Right renal cortex interstitium (tissue), 3 donors: ENCODE results near the gene DFFB. TPM values are rescaled to one million over a fixed set of nuclear protein-coding genes. Genes with fewer than 3 reads are reported as not detected.
"Not testable (repeated sequence)": the region's sequence is repeated elsewhere in the genome, so short reads cannot be mapped to it uniquely, and the experiment has no call there.

Experiments
- DNase-seq, 3 donors: peaks; one replicate each; pipeline ENCODE4 v3.0.0-alpha.2; 2013; ENCODE audit warnings: low read depth in 3 of 3, low spot score in 2 of 3
- polyA plus RNA-seq, 3 donors: library from polyadenylated mRNA; unstranded; fragments of 120-200 nt; gene quantifications; one replicate each; pipeline ENCODE4 v1.2.1, GENCODE V29; 2013; ENCODE audit not compliant: insufficient read length in 3 of 3

DFFB gene
- polyA plus RNA-seq: 1 to 10 TPM; 6.3 to 8.2 (median 6.4) TPM

- peak; percentile 82 to 90 (median 88) for DNase-seq
These were observed at the start of gene DFFB, which contains the start of gene CEP104 for GRCh38 chr1:3856923-3857790. DFFB (plus strand) TSS chr1:3857476; CDS start chr1:3857604, 128 bp downstream. CEP104 (minus strand) TSS chr1:3857211; CDS start chr1:3852407, 4,804 bp downstream.

- no peak for DNase-seq
These were observed 49.5 kb upstream of the DFFB start for GRCh38 chr1:3807769-3808168.

- DNase-seq: no peak
These were observed 47.6 kb upstream of the DFFB start for GRCh38 chr1:3809680-3810079.

GRCh38 chr1:3810149-3810761 lies 47.0 kb upstream of the DFFB start:
- DNase-seq: not testable (repeated sequence)

- DNase-seq: no peak
These were observed 45.7 kb upstream of the DFFB start for GRCh38 chr1:3811595-3811911.

GRCh38 chr1:3814065-3814464 lies 43.2 kb upstream of the DFFB start:
- DNase-seq: no peak

- no peak for DNase-seq
These were observed 42.3 kb upstream of the DFFB start for GRCh38 chr1:3814771-3815561.

GRCh38 chr1:3816331-3817137 lies 40.7 kb upstream of the DFFB start:
- DNase-seq: no peak

GRCh38 chr1:3817138-3817740 lies 40.0 kb upstream of the DFFB start:
- DNase-seq: no peak

GRCh38 chr1:3817821-3818597 lies 39.3 kb upstream of the DFFB start:
- no peak for DNase-seq

GRCh38 chr1:3819771-3820200 lies 37.5 kb upstream of the DFFB start:
- no peak for DNase-seq

- no peak for DNase-seq
These were observed 37.0 kb upstream of the DFFB start for GRCh38 chr1:3820316-3820715.

GRCh38 chr1:3821004-3821403 lies 36.3 kb upstream of the DFFB start:
- no peak for DNase-seq

GRCh38 chr1:3821447-3821846 lies 35.8 kb upstream of the DFFB start:
- no peak for DNase-seq

GRCh38 chr1:3821908-3822307 lies 35.4 kb upstream of the DFFB start:
- no peak for DNase-seq

GRCh38 chr1:3822421-3822820 lies 34.9 kb upstream of the DFFB start:
- no peak for DNase-seq

GRCh38 chr1:3824650-3825049 lies 32.6 kb upstream of the DFFB start:
- DNase-seq: no peak

GRCh38 chr1:3825356-3825755 lies 31.9 kb upstream of the DFFB start:
- no peak for DNase-seq

- no peak for DNase-seq
These were observed 29.4 kb upstream of the DFFB start for GRCh38 chr1:3827813-3828307.
